GM18861 (cell line): ENCODE results near the gene C1orf141.
"Not testable (repeated sequence)": the region's sequence is repeated elsewhere in the genome, so short reads cannot be mapped to it uniquely, and the experiment has no call there.

ENCODE experiments used
- ATAC-seq: cut with Tn5 transposase; IDR thresholded peaks from one replicate; pipeline ENCODE4 v1.9.1; 2021; ENCODE audit not compliant: unreplicated experiment

C1orf141 gene

GRCh38 chr1:67089685-67090208, 45.0 kb downstream of the C1orf141 start:
- no peak for ATAC-seq

- ATAC-seq = no peak
Measured at GRCh38 chr1:67088440-67088839, 46.3 kb downstream of the C1orf141 start.

GRCh38 chr1:67085326-67085725, 49.4 kb downstream of the C1orf141 start:
- ATAC-seq = no peak

GRCh38 chr1:67084765-67085318, 49.9 kb downstream of the C1orf141 start:
- no peak for ATAC-seq

GRCh38 chr1:67078291-67078690, 56.5 kb downstream of the C1orf141 start:
- no peak for ATAC-seq

GRCh38 chr1:67077593-67077992, 57.2 kb downstream of the C1orf141 start:
- no peak for ATAC-seq

GRCh38 chr1:67072749-67073148, 62.0 kb downstream of the C1orf141 start:
- ATAC-seq = no peak

- ATAC-seq = not testable (repeated sequence)
Measured at GRCh38 chr1:67067655-67068054, 67.1 kb downstream of the C1orf141 start.

GRCh38 chr1:67062412-67062811, 72.4 kb downstream of the C1orf141 start:
- no peak for ATAC-seq

GRCh38 chr1:67061266-67061665, 73.5 kb downstream of the C1orf141 start:
- ATAC-seq = no peak

GRCh38 chr1:67060811-67061218, 74.0 kb downstream of the C1orf141 start:
- ATAC-seq = no peak

GRCh38 chr1:67059346-67059745, 75.4 kb downstream of the C1orf141 start:
- ATAC-seq = no peak

- ATAC-seq = no peak
Measured at GRCh38 chr1:67058761-67059160, 76.0 kb downstream of the C1orf141 start.

GRCh38 chr1:67058242-67058641, 76.5 kb downstream of the C1orf141 start:
- ATAC-seq = no peak

GRCh38 chr1:67053785-67054772, 80.7 kb downstream of the C1orf141 start, which contains the start of gene SLC35D1:
Gene SLC35D1 (minus strand): TSS chr1:67054148. CDS start chr1:67054013, 135 bp downstream.
- ATAC-seq = peak; percentile 77

- peak; percentile 20 for ATAC-seq
Measured at GRCh38 chr1:67053535-67053784, 81.3 kb downstream of the C1orf141 start.

GRCh38 chr1:67052741-67053534, 81.8 kb downstream of the C1orf141 start:
- ATAC-seq = no peak

- ATAC-seq = no peak
Measured at GRCh38 chr1:67051196-67051595, 83.6 kb downstream of the C1orf141 start.

- ATAC-seq = no peak
Measured at GRCh38 chr1:67044631-67045270, 90.0 kb downstream of the C1orf141 start.

- no peak for ATAC-seq
Measured at GRCh38 chr1:67043366-67043765, 91.4 kb downstream of the C1orf141 start.
